GM18499 (cell line): ENCODE measurements around the gene ABCB4.
"Not testable (repeated sequence)": the region's sequence is repeated elsewhere in the genome, so short reads cannot be mapped to it uniquely, and the experiment has no call there.

Source experiments
- ATAC-seq: cut with Tn5 transposase; IDR thresholded peaks from one replicate; pipeline ENCODE4 v1.9.1; 2021; ENCODE audit warnings: moderate number of reproducible peaks; ENCODE audit not compliant: insufficient read depth, unreplicated experiment

Gene ABCB4

GRCh38 chr7:87479951-87480350, 4.5 kb upstream of the ABCB4 start:
- no peak for ATAC-seq

DNA sequence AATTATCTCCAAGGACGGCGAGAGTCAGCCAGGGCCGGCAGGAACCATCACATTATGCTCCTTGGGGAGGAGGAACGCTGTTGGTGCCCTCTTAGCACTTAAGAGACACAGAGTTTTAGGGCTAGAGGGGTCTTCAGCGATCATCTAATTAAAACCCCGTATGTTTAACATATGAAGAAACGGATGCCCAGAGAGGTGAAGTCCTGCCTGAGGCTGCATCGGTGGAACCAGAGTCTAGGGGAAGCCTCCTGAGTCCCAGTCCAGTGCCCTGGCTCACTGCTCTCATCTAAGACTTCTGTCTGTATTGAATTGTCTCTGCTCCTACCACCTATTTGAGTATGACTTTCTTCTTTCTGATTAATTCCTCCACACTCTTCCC, 688 bp upstream of the ABCB4 start:
- no peak for ATAC-seq

DNA sequence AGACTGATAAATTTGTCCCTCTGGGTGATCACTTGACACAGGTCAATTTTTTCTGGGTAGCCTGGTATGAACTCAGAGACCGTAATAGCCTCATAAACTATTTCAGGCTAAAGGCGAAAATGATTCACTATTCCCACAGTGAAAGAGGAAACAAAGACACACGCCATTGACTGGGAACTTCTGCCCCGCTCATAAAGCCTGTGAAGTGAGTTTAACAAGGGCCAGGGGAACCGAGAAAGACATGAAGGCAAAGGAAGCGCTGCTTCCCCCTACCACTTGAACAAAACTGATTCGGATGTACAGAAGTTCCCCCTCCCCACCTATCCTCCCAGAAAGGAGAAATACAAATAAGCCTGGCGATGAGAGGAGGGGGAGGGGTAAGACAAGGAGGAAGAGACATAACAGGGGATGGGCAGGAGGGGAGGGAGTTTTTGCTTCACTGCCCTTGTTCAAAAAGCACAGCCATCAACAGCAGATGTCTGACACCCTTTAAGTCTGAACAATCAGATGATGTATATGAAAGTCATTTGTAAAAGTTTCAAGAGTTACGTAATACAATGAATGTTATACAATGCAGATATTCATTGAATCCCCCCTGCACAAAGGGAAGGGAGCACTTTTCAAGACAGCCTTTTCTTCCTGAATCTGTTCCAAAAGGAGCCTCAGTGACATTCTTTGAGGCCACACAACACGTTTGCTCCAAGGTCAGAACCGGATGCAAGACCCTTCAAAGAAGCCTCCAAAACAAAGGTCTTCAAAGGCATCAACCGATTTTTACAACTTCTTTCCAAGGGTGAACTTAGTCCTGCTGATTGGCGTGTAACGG, 734 bp downstream of the ABCB4 start:
- ATAC-seq: peak; percentile 68

- ATAC-seq: peak; percentile 4
Observed at GRCh38 chr7:87473986-87474385, 1.5 kb downstream of the ABCB4 start.

DNA sequence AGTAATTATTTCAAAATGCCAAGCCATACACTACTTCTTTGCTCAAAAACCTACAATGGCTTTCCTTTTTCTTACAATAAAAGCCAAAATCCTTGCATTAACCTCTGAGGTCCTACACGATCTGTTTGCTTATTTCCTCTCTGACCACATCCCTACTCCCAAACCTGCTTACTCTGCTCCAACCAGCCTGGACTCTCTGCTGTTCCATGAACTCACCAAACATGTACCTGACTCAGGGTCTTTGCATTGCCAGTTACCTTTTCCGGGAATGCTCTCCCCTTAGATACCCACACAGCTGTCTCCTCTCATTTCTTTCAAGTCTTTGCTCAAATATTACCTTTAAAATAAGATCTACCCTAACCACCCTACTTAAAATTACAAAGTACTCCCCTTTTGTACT, 2.3 kb downstream of the ABCB4 start:
- ATAC-seq: no peak

DNA sequence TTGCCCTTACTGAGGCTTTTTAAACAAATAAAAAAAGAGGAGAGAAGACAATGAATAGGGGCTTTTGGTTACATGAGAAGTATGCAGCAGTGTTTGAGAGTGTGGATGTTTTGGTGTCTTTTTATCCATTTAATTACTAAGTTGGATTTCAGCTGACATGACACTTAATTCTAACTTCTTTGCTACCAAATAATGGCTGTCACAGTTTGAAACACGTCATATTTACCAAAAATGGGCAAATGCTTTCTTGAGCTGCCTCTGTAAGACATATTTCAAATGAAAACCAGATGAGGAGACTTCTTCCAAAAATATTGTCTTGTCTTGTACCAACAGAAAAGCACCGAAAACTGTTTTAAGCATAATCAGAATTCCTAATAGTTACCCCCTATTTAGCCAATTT, 4.0 kb downstream of the ABCB4 start:
- ATAC-seq: no peak

DNA sequence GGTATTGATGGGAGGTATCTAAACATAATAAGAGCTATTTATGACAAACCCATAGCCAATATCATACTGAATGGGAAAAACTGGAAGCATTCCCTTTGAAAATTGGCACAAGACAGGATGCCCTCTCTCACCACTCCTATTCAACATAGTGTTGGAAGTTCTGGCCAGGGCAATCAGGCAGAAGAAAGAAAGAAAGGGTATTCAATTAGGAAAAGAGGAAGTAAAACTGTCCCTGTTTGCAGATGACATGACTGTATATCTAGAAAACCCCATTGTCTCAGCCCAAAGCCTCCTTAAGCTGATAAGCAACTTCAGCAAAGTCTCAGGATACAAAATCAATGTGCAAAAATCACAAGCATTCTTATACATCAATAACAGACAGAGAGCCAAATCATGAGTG, 6.3 kb downstream of the ABCB4 start:
- not testable (repeated sequence) for ATAC-seq

- ATAC-seq: not testable (repeated sequence)
Observed at GRCh38 chr7:87465534-87465880, 10.0 kb downstream of the ABCB4 start.

- not testable (repeated sequence) for ATAC-seq
Observed at GRCh38 chr7:87464830-87465533, 10.5 kb downstream of the ABCB4 start.

GRCh38 chr7:87463982-87464381, 11.5 kb downstream of the ABCB4 start:
- no peak for ATAC-seq

- not testable (repeated sequence) for ATAC-seq
Observed at GRCh38 chr7:87460444-87460843, 15.0 kb downstream of the ABCB4 start.

DNA sequence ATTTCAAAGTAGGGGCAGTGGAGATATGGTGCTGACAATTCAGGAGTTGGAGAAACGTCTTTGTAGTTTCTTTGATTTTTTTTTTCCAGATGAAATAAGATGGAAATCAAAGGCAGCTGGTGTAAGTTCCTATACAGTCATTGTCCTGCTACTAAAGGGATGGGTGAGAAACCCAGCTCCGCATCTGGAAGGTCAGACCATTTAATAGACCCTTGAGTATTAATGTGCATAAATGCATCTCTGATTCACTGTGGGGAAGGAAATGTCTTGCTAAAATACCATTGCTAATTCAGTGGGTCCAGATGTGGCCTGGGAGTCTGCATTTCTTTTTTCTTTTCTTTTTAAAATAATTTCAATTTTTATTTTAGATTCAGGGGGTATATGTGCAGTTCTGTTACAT, 15.5 kb downstream of the ABCB4 start:
- ATAC-seq: no peak

DNA sequence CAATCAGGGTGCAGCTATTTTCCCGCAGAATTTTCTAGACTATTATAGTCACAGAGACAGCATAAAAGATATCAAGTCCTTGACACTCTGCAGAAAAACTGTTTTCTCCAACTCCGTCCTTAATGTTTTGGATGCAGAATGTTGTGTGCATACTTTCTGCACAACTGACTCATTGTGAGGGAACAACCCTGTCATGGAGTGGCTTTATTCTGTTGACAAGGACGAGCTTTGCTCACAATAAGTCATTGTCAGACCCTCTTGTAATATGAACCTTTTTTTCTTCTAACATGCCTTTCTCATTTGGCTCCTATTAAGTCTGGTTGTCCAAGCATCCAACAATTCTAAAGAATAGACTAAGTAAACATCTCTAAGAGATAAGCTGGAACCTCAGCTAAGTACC, 17.3 kb downstream of the ABCB4 start:
- no peak for ATAC-seq

GRCh38 chr7:87456247-87456646, 19.2 kb downstream of the ABCB4 start:
- ATAC-seq: no peak

- ATAC-seq: no peak
Observed at GRCh38 chr7:87452279-87452678, 23.2 kb downstream of the ABCB4 start.

DNA sequence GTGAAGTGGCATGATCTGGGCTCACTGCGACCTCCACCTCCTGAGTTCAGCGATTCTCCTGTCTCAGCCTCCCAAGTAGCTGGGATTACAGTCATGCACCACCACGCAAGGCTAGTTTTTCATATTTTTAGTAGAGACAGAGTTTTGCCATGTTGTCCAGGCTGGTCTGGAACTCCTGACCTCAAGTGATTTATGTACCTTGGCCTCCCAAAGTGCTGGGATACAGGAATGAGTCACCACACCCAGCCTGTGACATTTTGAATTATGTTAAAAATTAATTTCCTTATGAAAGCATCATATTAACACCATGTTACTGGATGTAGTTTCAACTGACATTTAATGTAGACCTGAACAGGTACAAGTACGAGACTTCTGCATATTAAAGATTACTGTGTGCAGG, 24.3 kb downstream of the ABCB4 start:
- ATAC-seq: no peak

DNA sequence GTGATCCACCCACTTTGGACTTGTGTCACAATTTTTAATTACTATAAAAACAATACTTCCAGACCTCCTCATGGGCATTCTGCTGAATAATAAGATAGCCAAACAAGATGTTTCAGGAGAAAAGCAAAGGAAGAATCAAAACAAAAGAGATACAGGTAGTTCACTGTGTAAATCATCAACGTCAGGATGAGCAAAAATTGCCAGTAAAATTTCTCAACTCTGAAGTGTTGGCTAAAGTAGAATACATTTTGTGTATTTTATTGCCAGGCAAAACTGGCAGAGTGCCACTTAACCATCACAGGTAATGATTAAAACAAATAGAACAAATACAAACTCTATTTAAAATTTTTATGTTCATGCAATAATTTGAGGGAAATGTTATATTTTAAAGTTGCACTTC, 24.8 kb downstream of the ABCB4 start:
- no peak for ATAC-seq

- ATAC-seq: no peak
Observed at GRCh38 chr7:87448388-87448787, 27.1 kb downstream of the ABCB4 start.

DNA sequence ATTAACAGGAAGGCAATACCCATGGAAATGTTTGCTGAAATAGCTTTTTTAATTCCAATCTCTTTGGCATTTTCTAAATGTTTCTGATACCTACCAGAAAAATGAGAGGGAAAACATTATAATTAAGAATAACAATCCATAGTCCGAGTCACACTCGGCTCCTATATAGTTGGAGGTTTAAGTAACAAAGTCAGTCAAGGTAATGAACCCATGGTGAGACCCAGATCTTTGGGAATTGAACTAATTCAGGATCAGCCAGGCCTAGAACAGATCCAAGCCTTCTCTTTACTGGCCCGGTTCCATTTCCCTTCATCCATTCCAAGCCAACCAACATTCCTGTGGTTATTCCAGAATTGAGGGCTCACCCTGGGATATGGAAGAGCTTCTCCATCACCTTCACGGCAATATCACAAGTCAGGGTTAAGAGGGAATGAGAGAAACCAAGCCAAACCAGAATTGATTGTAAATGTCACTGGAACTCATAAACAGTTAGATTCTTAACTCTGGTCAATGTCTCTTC, 28.3 kb downstream of the ABCB4 start:
- no peak for ATAC-seq

- peak; percentile 91 for ATAC-seq
Observed at GRCh38 chr7:87445897-87446296, 29.6 kb downstream of the ABCB4 start.

DNA sequence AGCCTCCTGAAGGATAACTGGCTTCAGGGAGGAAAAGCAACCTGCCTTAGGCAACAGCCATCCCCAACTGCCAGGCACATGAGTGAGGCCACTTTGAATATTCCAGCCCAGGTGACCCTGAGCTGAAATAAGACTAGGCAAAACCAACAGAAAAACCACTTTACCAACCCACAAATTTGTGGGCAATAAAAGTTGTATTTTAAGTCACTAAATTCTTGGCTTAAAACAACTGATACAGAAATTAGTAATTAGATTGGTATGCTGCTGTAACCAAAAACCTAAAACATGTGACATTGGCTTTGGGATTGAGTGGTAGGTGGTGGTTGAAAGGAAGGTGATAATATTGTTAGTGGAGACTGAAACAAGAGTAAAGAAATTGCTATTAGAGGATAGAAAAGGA, 39.9 kb downstream of the ABCB4 start:
- no peak for ATAC-seq

DNA sequence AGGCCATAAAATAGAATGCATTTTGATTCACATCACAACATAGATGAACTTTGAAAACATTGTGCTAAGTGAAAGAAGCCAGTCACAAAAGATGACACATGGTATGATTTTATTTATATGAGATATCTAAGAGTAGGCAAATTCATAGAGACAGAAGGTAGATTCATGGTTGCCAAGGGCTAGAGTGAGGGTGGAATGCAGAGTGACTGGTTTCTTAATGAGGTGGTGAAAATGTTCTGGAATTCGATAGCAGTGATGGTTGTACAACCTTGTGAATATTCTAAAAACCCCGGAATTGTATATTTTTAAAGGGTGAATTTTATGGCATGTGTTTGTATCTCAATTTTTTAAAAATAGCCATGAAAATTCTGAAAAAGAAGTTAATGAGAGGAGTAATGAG, 42.9 kb downstream of the ABCB4 start:
- no peak for ATAC-seq
